Loucy (cell line): ENCODE data around the gene SLC12A1.

Experiments used
- H2AFZ ChIP-seq: fragments of 200-600 bp; sonication (generic); 2 replicates; pipeline ENCODE4 v1.6.0; 2016; ENCODE audit warnings: antibody characterized with exemption, mild to moderate bottlenecking, low read length, moderate library complexity
- H3F3A ChIP-seq: fragments of 200-600 bp; 2 replicates; pipeline ENCODE4 v1.6.0; 2016; ENCODE audit warnings: antibody characterized with exemption, low read depth, mild to moderate bottlenecking
- H3K27me3 ChIP-seq: fragments of 200-600 bp; sonication (generic); 2 replicates; pipeline ENCODE4 v1.6.1; 2014; ENCODE audit warnings: low read length, mild to moderate bottlenecking; ENCODE audit not compliant: insufficient read depth, poor library complexity, severe bottlenecking
- H3K36me3 ChIP-seq: fragments of 200-600 bp; sonication (generic); 2 replicates; pipeline ENCODE4 v1.6.1; 2016; ENCODE audit warnings: low read length; ENCODE audit not compliant: insufficient read depth
- H3K4me1 ChIP-seq: fragments of 200-600 bp; sonication (generic); 2 replicates; pipeline ENCODE4 v1.5.1; 2014; ENCODE audit warnings: low read length, mild to moderate bottlenecking; ENCODE audit not compliant: insufficient read depth, poor library complexity, severe bottlenecking
- H3K4me2 ChIP-seq: fragments of 200-600 bp; sonication (generic); 2 replicates; pipeline ENCODE4 v1.6.0; 2014; ENCODE audit warnings: antibody characterized with exemption, low read length, low read depth, mild to moderate bottlenecking; ENCODE audit not compliant: poor library complexity, severe bottlenecking
- H3K4me3 ChIP-seq: fragments of 200-600 bp; sonication (generic); 2 replicates; pipeline ENCODE4 v1.5.1; 2014; ENCODE audit warnings: low read length, mild to moderate bottlenecking, mixed read lengths; ENCODE audit not compliant: poor library complexity, severe bottlenecking
- H3K79me2 ChIP-seq: fragments of 200-600 bp; sonication (generic); 2 replicates; pipeline ENCODE4 v1.6.1; 2014; ENCODE audit warnings: low read length; ENCODE audit not compliant: insufficient read depth
- H3K9ac ChIP-seq: fragments of 200-600 bp; sonication (generic); 2 replicates; pipeline ENCODE4 v1.6.0; 2014; ENCODE audit warnings: mild to moderate bottlenecking, low read depth, low read length, moderate library complexity; ENCODE audit not compliant: poor library complexity, severe bottlenecking
- H3K9me2 ChIP-seq: fragments of 200-600 bp; sonication (generic); replicated peaks from 2 replicates; pipeline ENCODE4 v1.6.1; 2016; ENCODE audit warnings: low read depth, low read length, mixed read lengths
- H3K9me3 ChIP-seq: fragments of 200-600 bp; sonication (generic); 2 replicates; pipeline ENCODE4 v1.6.1; 2014; ENCODE audit warnings: mild to moderate bottlenecking, antibody characterized with exemption, low read length, low read depth; ENCODE audit not compliant: insufficient read depth
- H4K20me1 ChIP-seq: fragments of 200-600 bp; sonication (generic); 2 replicates; pipeline ENCODE4 v1.6.0; 2014; ENCODE audit warnings: antibody characterized with exemption, low read length, mild to moderate bottlenecking; ENCODE audit not compliant: insufficient read depth, poor library complexity, severe bottlenecking
- CTCF ChIP-seq: fragments of 200-600 bp; sonication (generic); conservative IDR thresholded peaks from 2 replicates; pipeline ENCODE4 v1.5.1; 2014; ENCODE audit warnings: mild to moderate bottlenecking, antibody characterized with exemption, low read length
- EZH2phosphoT487 ChIP-seq: fragments of 200-600 bp; IDR thresholded peaks from 2 replicates; pipeline ENCODE4 v1.6.1; 2018; ENCODE audit warnings: antibody characterized with exemption, mild to moderate bottlenecking, moderate library complexity, borderline replicate concordance

SLC12A1 gene

GRCh38 chr15:48337607-48338006, 131.5 kb downstream of the SLC12A1 start:
- Histone ChIP-seq H3K9ac (no peak overlapping the region), H3K4me1 (peaks cover 44% of the 10 kb centered on the region), H3K79me2 (peaks cover 72% of the 10 kb centered on the region), H3K4me2 (peak overlapping the region; percentile 45), H2AFZ (no peak overlapping the region), H3K9me3 (no peaks in the 10 kb centered on the region), H3K36me3 (peaks cover 57% of the 10 kb centered on the region), H3K27me3 (no peaks in the 10 kb centered on the region), H4K20me1 (peaks cover 46% of the 10 kb centered on the region), H3K9me2 (no peaks in the 10 kb centered on the region), H3K4me3 (no peak overlapping the region), H3F3A (no peaks in the 10 kb centered on the region)
- TF ChIP-seq CTCF, result no peak

GRCh38 chr15:48340111-48340510, 134.0 kb downstream of the SLC12A1 start:
- no peaks in the 10 kb centered on the region for H3K9me3 ChIP-seq
- peaks cover 23% of the 10 kb centered on the region for H3K4me1 ChIP-seq
- no peaks in the 10 kb centered on the region for H3F3A ChIP-seq
- no peak overlapping the region for H3K9ac ChIP-seq
- H4K20me1 ChIP-seq, result peaks cover 21% of the 10 kb centered on the region
- peaks cover 47% of the 10 kb centered on the region for H3K79me2 ChIP-seq
- peak overlapping the region; percentile 17 for H3K4me2 ChIP-seq
- H3K9me2 ChIP-seq, result no peaks in the 10 kb centered on the region
- peaks cover 63% of the 10 kb centered on the region for H3K36me3 ChIP-seq
- H3K4me3 ChIP-seq, result no peak overlapping the region
- no peak overlapping the region for H2AFZ ChIP-seq
- no peaks in the 10 kb centered on the region for H3K27me3 ChIP-seq
- no peak for TF ChIP-seq EZH2phosphoT487
- no peak for TF ChIP-seq CTCF

- H2AFZ ChIP-seq, result no peak overlapping the region
- no peak overlapping the region for H3K9ac ChIP-seq
- TF ChIP-seq EZH2phosphoT487 (no peak), CTCF (no peak)
- no peaks in the 10 kb centered on the region for H3K27me3 ChIP-seq
- no peak overlapping the region for H3K4me3 ChIP-seq
- no peaks in the 10 kb centered on the region for H3K9me2 ChIP-seq
- peaks cover 12% of the 10 kb centered on the region; the same call in 1 of the 2 replicates for H3K79me2 ChIP-seq
- H3K4me2 ChIP-seq, result no peak overlapping the region
- peaks cover 6% of the 10 kb centered on the region for H3K4me1 ChIP-seq
- H3K36me3 ChIP-seq, result peaks cover 37% of the 10 kb centered on the region
- no peaks in the 10 kb centered on the region for H4K20me1 ChIP-seq
- H3K9me3 ChIP-seq, result no peaks in the 10 kb centered on the region
- H3F3A ChIP-seq, result no peaks in the 10 kb centered on the region
Measured at GRCh38 chr15:48343865-48344264, 137.8 kb downstream of the SLC12A1 start.
